ENCODE data around the gene SERINC2.
"Not testable (repeated sequence)": the region's sequence is repeated elsewhere in the genome, so short reads cannot be mapped to it uniquely, and the experiment has no call there.

SERINC2 gene

GRCh38 chr1:31460027-31460426, 47.0 kb downstream of the SERINC2 start:
- no peak for DNase-seq (ENCODE audit: low read depth in 2 of 3, low spot score in 2 of 3)

- DNase-seq (ENCODE audit: low read depth in 2 of 3, low spot score in 2 of 3): no peak
Observed at GRCh38 chr1:31467005-31467674, 54.1 kb downstream of the SERINC2 start.

- no peak for DNase-seq (ENCODE audit: low read depth in 2 of 3, low spot score in 2 of 3)
Observed at GRCh38 chr1:31470794-31471315, 57.8 kb downstream of the SERINC2 start.

GRCh38 chr1:31471452-31472313, 58.7 kb downstream of the SERINC2 start:
- not testable (repeated sequence) for DNase-seq (ENCODE audit: low read depth in 2 of 3, low spot score in 2 of 3)

GRCh38 chr1:31472314-31472651, 59.3 kb downstream of the SERINC2 start:
- DNase-seq (ENCODE audit: low read depth in 2 of 3, low spot score in 2 of 3): not testable (repeated sequence)

GRCh38 chr1:31472673-31473072, 59.7 kb downstream of the SERINC2 start:
- DNase-seq (ENCODE audit: low read depth in 2 of 3, low spot score in 2 of 3): not testable (repeated sequence)

- not testable (repeated sequence) for DNase-seq (ENCODE audit: low read depth in 2 of 3, low spot score in 2 of 3)
Observed at GRCh38 chr1:31473508-31473907, 60.5 kb downstream of the SERINC2 start.

- not testable (repeated sequence) for DNase-seq (ENCODE audit: low read depth in 2 of 3, low spot score in 2 of 3)
Observed at GRCh38 chr1:31474567-31474966, 61.6 kb downstream of the SERINC2 start.

- DNase-seq (ENCODE audit: low read depth in 2 of 3, low spot score in 2 of 3): no peak
Observed at GRCh38 chr1:31476891-31477846, 64.2 kb downstream of the SERINC2 start.

GRCh38 chr1:31478167-31478566, 65.2 kb downstream of the SERINC2 start:
- DNase-seq (ENCODE audit: low read depth in 2 of 3, low spot score in 2 of 3): no peak

- no peak for DNase-seq (ENCODE audit: low read depth in 2 of 3, low spot score in 2 of 3)
Observed at GRCh38 chr1:31479811-31480210, 66.8 kb downstream of the SERINC2 start.

- DNase-seq (ENCODE audit: low read depth in 2 of 3, low spot score in 2 of 3): not testable (repeated sequence)
Observed at GRCh38 chr1:31480426-31480825, 67.4 kb downstream of the SERINC2 start.

- DNase-seq (ENCODE audit: low read depth in 2 of 3, low spot score in 2 of 3): no peak
Observed at GRCh38 chr1:31482482-31483011, 69.5 kb downstream of the SERINC2 start.

GRCh38 chr1:31483012-31483946, 70.3 kb downstream of the SERINC2 start:
- no peak for DNase-seq (ENCODE audit: low read depth in 2 of 3, low spot score in 2 of 3)
